Type B pancreatic cell (in vitro differentiated cells): ENCODE data around the gene DNER. TPM values are rescaled to one million over a fixed set of nuclear protein-coding genes. Genes with fewer than 3 reads are reported as not detected.

Source experiments
- DNase-seq: peaks from one replicate; pipeline ENCODE4 v3.0.0; 2021; ENCODE audit warnings: mixed read lengths; ENCODE audit not compliant: unreplicated experiment; ENCODE audit errors: extremely low spot score
- H3K27ac Mint-ChIP-seq: 2 replicates; pipeline ENCODE4 v1.8.0; 2021; ENCODE audit warnings: mild to moderate bottlenecking, mixed read lengths
- H3K27me3 Mint-ChIP-seq: 2 replicates; pipeline ENCODE4 v1.8.0; 2021; ENCODE audit warnings: mixed read lengths
- H3K36me3 Mint-ChIP-seq: 2 replicates; pipeline ENCODE4 v1.8.0; 2021; ENCODE audit warnings: mixed read lengths
- H3K4me1 Mint-ChIP-seq: one replicate; pipeline ENCODE4 v1.8.0; 2021; ENCODE audit warnings: mixed read lengths; ENCODE audit not compliant: unreplicated experiment
- H3K4me3 Mint-ChIP-seq: 2 replicates; pipeline ENCODE4 v1.8.0; 2021; ENCODE audit warnings: mild to moderate bottlenecking, mixed read lengths
- H3K9me3 Mint-ChIP-seq: 2 replicates; pipeline ENCODE4 v1.8.0; 2021; ENCODE audit warnings: mixed read lengths
- total RNA-seq: library from RNA; stranded (reverse); gene quantifications from 2 replicates; pipeline ENCODE4 v1.2.1, GENCODE V29; 2021; ENCODE audit warnings: low replicate concordance
- TF ChIP-seq, protein P1 (sequence below): fragments of 200-600 bp; sonication (generic); conservative IDR thresholded peaks from 2 replicates; pipeline ENCODE4 v1.5.0; 2021; ENCODE audit warnings: antibody characterized with exemption, mild to moderate bottlenecking

The DNER gene
- total RNA-seq, 1 donor from 2014 or later = 15.9 TPM

GRCh38 chr2:229388731-229389130 is 325.6 kb downstream of the DNER start:
- Mint-ChIP-seq H3K36me3 (no peaks in the 10 kb centered on the region), H3K27ac (no peak overlapping the region), H3K4me1 (no peaks in the 10 kb centered on the region), H3K9me3 (no peaks in the 10 kb centered on the region), H3K4me3 (no peak overlapping the region), H3K27me3 (no peaks in the 10 kb centered on the region)
- TF ChIP-seq, protein P1, sequence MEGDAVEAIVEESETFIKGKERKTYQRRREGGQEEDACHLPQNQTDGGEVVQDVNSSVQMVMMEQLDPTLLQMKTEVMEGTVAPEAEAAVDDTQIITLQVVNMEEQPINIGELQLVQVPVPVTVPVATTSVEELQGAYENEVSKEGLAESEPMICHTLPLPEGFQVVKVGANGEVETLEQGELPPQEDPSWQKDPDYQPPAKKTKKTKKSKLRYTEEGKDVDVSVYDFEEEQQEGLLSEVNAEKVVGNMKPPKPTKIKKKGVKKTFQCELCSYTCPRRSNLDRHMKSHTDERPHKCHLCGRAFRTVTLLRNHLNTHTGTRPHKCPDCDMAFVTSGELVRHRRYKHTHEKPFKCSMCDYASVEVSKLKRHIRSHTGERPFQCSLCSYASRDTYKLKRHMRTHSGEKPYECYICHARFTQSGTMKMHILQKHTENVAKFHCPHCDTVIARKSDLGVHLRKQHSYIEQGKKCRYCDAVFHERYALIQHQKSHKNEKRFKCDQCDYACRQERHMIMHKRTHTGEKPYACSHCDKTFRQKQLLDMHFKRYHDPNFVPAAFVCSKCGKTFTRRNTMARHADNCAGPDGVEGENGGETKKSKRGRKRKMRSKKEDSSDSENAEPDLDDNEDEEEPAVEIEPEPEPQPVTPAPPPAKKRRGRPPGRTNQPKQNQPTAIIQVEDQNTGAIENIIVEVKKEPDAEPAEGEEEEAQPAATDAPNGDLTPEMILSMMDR = no peak
- DNase-seq = no peak

DNA sequence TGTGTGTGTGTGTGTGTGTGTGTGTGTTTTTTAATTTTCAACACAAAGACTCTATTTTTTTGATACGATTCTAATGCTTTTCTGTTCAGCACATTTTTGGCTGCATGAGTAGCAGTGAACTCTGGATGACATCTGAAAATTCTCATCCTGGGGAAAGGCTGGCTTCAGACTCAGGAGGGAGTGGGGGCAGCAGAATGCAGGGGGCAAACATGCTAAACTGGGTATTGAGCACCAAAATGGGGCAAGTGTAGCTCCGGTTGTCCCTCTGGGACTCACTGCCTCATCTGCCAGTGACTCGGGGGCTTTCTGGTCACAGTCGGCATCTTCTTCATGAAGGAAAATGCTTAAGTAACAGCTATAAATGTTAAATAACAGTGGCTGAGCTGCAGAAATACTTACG is 326.5 kb downstream of the DNER start:
- H3K27me3 Mint-ChIP-seq = no peaks in the 10 kb centered on the region
- no peak overlapping the region for H3K4me3 Mint-ChIP-seq
- H3K36me3 Mint-ChIP-seq = no peaks in the 10 kb centered on the region
- TF ChIP-seq, protein P1 = no peak
- DNase-seq = no peak
- no peaks in the 10 kb centered on the region for H3K9me3 Mint-ChIP-seq
- no peaks in the 10 kb centered on the region for H3K4me1 Mint-ChIP-seq
- no peak overlapping the region for H3K27ac Mint-ChIP-seq

GRCh38 chr2:229380101-229380625 is 334.2 kb downstream of the DNER start:
- Mint-ChIP-seq H3K4me1 (no peaks in the 10 kb centered on the region), H3K36me3 (peaks cover 3% of the 10 kb centered on the region), H3K4me3 (no peak overlapping the region), H3K9me3 (peaks cover 10% of the 10 kb centered on the region), H3K27ac (no peak overlapping the region), H3K27me3 (peaks cover 4% of the 10 kb centered on the region)
- TF ChIP-seq, protein P1 = no peak
- DNase-seq = no peak

DNA sequence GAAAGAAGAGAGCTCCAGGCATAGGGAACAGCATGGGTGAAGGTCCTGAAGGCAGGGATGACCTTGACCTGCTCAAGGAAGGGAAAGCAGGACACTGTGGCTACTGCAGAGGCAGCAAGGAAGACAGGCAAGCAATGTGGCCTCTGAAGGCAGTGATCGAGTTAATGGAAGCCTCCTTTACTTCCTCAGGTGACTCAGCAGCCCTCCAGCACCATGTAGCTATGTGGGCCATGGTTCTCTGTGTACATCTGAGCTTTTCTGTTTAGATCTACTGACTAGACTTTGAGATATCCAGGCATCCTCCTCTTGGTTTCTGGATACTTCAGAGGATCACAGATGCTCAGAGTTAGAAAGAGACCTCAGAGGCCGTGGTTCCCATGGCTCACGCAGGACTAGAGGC is 336.0 kb downstream of the DNER start:
- no peak overlapping the region for H3K27ac Mint-ChIP-seq
- H3K36me3 Mint-ChIP-seq = peaks cover 3% of the 10 kb centered on the region
- peaks cover 4% of the 10 kb centered on the region for H3K27me3 Mint-ChIP-seq
- H3K4me3 Mint-ChIP-seq = no peak overlapping the region
- no peak for DNase-seq
- peaks cover 10% of the 10 kb centered on the region for H3K9me3 Mint-ChIP-seq
- TF ChIP-seq, protein P1 = no peak
- no peaks in the 10 kb centered on the region for H3K4me1 Mint-ChIP-seq

- no peak for DNase-seq
- peaks cover 9% of the 10 kb centered on the region for H3K27me3 Mint-ChIP-seq
These were observed 337.5 kb downstream of the DNER start for GRCh38 chr2:229376866-229377265.

More at GRCh38 chr2:229376866-229377265, 337.5 kb downstream of the DNER start:
- peaks cover 4% of the 10 kb centered on the region for H3K9me3 Mint-ChIP-seq
- peaks cover 3% of the 10 kb centered on the region for H3K36me3 Mint-ChIP-seq
- no peaks in the 10 kb centered on the region for H3K4me1 Mint-ChIP-seq
- TF ChIP-seq, protein P1 = no peak
- no peak overlapping the region for H3K27ac Mint-ChIP-seq
- H3K4me3 Mint-ChIP-seq = no peak overlapping the region
